Fibroblast of peridontal ligament (primary cell): Measurements from ENCODE around the gene ATP6AP1.
"Not testable (repeated sequence)": the region's sequence is repeated elsewhere in the genome, so short reads cannot be mapped to it uniquely, and the experiment has no call there.

Experiments used
- DNase-seq: peaks from one replicate; pipeline ENCODE4 v3.0.0-alpha.2; 2010; ENCODE audit errors: extremely low read depth

The ATP6AP1 gene, protein sequence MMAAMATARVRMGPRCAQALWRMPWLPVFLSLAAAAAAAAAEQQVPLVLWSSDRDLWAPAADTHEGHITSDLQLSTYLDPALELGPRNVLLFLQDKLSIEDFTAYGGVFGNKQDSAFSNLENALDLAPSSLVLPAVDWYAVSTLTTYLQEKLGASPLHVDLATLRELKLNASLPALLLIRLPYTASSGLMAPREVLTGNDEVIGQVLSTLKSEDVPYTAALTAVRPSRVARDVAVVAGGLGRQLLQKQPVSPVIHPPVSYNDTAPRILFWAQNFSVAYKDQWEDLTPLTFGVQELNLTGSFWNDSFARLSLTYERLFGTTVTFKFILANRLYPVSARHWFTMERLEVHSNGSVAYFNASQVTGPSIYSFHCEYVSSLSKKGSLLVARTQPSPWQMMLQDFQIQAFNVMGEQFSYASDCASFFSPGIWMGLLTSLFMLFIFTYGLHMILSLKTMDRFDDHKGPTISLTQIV

DNA sequence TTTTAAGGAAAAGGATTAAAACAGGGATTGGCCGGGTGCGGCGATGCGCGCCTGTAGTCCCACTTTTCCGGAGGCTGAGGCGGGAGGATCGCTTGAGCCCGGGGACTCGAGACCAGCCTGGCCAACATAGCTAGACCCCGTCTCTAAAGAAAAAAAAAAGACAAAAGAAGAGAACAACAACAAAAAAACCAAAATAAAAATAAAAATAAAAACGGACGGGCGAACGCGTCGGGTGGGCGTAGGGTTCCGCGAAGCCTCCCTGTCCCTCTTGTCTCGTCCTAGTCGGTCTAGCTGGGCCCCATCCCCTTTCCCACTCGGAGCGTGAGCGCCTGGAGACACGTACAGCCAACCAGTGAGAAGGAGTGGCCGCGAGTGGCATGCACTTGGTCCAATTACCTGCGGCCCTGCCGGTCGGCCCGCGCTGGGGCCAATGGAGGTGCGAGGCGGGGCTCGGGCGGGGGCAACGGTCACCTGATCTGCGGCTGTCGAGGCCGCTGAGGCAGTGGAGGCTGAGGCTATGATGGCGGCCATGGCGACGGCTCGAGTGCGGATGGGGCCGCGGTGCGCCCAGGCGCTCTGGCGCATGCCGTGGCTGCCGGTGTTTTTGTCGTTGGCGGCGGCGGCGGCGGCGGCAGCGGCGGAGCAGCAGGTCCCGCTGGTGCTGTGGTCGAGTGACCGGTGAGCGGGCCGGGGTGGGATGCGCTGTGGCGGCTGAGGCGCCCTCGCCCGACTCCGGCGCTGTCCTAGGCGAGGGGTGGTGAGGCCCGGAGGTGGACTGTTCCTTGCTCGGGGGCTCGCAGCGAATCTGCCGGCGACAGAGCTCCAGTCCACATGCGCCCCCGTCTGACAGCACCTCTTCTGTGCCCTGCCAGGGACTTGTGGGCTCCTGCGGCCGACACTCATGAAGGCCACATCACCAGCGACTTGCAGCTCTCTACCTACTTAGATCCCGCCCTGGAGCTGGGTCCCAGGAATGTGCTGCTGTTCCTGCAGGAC is at the start of gene ATP6AP1:
Gene ATP6AP1 (plus strand): TSS at position 502 of the 996 bp plus-strand sequence. CDS start 16 bp downstream, at position 518.
- peak; percentile 90 for DNase-seq

DNA sequence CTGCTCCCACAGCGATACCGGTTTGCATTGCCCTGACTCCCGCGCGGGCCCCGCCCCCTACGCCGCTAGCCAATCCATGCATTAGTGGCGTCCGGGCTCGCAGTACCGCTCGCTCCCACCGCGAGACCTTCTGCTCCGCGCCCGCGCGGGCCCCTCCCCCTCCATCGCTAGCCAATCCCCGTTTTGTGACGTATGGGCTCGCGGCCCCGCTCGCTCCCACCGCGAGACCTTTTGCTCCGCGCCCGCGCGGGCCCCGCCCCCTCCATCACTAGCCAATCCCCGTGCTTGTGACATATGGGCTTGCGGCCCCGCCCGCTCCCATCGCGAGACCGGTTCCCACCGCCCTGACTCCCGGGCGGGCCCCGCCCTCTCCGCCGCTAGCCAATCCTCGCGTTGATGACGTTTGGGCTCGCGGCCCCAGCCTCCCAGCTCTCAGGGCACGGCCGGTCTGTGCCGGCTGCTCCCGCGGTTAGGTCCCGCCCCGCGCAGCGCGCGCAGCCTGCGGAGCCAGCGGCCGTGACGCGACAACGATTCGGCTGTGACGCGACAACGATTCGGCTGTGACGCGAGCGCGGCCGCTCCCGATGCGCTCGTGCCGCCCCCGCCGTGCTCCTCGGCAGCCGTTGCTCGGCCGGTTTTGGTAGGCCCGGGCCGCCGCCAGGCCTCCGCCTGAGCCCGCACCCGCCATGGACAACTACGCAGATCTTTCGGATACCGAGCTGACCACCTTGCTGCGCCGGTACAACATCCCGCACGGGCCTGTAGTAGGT is 49.5 kb upstream of the ATP6AP1 start, which contains the start of gene EMD:
Gene EMD (plus strand): TSS at position 497 of the 770 bp plus-strand sequence. CDS start 190 bp downstream, at position 687.
- DNase-seq = peak; percentile 95

DNA sequence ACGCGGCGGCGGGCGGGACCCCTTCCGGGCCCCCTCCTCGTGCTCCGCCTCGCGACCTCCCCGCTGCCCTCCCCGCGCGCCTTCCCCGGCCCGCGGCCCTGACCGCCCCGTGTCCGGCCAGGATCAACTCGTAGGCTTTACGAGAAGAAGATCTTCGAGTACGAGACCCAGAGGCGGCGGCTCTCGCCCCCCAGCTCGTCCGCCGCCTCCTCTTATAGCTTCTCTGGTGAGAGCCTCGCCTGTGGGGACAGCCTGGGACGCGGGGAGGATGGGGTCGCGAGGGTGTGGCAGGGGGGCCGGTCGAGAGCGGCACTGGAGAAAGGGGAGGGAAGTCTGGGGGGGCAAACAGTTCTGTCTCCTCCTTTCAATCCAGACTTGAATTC is 48.9 kb upstream of the ATP6AP1 start:
- no peak for DNase-seq

DNA sequence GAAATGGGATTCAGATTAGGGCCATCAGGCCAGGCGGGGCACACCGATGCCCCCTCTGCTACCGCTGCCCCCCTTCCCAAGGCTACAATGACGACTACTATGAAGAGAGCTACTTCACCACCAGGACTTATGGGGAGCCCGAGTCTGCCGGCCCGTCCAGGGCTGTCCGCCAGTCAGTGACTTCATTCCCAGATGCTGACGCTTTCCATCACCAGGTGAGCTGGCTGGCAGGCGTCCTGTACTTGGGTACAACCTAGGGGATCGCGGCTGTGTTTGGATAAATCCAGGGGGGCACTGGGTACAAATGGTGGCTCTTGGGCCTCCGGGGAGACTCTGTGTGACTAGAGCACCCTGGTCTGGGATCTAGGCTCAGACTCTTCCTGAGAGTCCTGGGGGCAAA is 48.3 kb upstream of the ATP6AP1 start:
- DNase-seq = no peak

DNA sequence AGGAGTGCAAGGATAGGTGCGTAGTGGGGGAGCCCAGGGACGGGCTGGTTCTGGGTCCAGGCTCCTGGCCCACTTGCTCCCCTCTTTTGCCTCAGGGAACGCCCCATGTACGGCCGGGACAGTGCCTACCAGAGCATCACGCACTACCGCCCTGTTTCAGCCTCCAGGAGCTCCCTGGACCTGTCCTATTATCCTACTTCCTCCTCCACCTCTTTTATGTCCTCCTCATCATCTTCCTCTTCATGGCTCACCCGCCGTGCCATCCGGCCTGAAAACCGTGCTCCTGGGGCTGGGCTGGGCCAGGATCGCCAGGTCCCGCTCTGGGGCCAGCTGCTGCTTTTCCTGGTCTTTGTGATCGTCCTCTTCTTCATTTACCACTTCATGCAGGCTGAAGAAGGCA is 47.7 kb upstream of the ATP6AP1 start:
- no peak for DNase-seq

DNA sequence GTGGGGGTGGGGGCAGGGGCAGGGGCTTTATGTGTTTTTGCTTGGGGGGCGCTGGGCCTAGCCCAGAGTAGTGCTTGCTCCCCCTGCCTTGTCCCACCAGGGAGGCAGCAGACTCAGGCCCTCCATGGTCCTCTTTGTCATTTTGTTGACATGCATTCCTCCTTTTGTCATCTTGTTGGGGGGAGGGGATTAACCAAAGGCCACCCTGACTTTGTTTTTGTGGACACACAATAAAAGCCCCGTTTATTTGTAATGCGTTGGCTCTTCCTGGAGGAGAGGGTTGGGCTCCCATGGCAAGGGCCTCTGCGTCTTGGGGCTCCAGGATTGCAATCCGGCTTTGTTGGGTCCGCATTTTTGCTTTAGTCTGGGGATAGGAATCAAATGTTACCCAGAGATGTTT is 47.2 kb upstream of the ATP6AP1 start:
- no peak for DNase-seq

DNA sequence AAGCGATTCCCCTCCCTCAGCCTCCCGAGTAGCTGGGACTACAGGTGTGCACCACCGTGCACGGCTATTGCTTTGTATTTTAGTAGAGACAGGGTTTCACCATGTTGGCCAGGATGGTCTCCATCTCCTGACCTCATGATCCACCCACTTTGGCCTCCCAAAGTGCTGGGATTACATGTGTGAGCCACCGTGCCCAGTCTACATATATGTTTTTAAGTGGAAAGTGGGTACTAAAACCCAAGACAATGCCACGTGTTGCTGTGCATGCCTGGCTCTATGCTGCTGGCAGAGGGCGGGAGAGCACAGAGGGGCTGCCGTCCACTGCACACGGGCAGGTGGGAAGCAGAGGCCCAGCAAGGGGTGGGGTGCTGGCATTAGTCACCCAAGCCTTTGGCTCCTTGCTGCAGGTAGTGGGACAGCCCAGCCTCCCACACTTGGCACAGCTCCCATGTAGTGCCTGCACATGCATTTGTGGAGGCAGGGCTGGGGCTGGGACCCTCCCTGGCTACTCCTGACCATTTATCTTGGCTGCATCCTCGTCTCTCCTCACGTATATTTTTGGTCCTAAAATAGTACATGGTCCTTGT is 45.9 kb upstream of the ATP6AP1 start:
- DNase-seq = no peak

DNA sequence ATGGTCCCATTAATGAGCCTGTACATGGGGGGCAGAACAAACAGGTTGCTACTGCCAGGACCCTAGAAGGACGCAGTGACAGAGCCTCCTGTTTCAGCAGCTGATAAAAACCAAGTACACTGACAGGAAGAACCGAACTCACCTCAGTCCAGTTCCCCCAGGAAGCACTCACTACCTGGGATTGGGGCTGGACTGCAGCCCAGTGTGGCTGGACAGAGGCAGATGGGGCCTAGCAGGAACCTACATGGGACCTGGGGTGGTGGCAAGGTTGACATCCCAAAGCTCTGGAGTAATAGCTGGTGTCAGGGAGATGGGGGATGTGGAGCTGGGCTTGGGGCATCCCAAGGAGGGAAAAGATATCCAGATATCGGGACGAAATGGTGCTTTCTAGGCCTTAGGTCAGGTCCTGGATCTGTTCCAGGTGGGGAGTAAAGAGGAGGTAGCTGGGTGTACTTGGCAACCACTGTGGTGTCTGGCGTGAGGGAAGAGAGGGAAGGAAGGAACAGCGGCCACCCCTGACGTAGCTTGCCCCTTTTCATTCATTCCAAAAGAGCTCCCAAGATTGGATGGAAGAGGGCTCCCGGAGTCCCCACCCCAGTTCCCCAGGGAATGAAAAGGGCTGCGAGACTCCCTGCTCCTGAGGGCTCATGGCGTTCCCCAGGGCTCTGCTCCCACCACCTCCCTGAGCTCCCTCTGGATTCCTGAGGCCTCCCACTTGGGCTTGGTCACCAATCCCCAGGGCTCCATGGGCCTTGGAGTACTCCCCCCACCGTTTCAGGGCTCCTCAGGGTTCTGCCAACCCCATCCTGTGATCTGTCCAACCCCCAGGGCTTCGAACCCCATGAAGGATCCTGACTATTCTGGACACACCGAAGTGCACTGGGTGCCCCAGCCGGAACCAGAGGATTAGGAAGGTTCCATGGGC is 44.9 kb upstream of the ATP6AP1 start:
- no peak for DNase-seq

DNA sequence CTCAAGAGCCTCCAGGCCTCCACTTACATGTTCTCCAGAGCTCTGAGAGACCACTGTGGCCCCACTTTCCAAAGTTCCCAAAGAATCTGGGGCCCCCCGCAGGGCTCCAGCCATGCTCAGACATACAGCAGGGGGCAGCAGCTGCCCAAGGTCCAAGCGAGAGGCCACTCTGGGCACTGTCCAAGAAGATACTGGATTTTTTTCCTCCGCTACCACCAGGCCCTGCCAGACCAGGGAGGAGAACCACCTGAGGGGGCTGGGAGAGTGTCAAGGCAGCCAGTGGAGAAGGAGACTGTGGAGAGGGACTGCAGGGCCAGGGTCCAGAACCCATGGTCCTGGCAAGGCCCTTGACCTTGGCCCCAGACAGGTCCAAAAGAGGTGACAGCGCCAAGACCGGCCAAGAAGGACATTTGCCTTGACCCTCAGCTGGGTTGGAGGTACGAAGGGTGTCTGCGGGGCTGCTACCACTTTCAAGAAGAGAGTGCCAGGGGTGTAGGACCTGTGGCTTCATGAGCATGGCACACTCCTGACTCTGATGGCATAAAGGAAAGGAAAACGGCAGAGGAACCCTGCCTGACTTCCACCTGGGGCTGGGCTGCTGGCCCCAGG is 44.1 kb upstream of the ATP6AP1 start:
- no peak for DNase-seq

DNA sequence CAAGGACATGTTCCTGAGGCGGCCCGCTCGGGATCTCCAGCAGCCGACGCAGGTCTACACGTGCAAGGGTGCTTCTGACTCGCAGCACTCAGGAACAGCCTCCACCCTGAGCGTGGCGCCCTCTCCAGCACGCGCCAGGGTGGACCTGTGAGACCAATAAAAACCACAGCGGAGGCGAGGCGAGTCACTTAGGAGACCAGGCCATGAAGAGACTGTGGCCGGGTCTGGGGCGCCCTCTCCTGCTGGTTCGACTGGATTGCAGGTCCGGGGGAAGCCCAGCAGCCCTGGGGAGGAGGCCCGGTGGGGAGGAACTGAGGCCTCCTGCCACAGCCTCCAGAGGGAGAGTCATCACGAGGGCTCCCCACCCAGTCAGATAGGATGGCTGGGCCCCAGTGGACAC is 40.4 kb upstream of the ATP6AP1 start:
- DNase-seq = not testable (repeated sequence)

DNA sequence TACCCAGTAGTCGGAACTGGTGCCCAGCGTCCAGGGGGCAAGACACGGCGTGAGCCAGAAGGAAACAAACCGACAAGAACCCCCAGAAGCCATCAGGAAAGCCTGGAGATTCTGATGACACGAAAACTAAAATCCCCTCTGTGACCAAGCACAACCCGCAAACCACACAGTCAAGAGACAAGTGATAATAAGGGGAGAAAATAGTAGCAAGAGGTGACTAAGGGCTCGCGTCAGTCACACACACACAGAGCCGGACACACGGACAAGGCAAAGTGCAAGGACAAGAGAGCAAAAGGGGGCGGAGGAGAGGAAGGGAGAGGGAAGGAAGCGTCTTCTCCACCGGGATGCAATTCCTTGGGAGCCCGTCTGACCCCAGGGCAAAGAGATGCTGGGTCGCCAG is 39.8 kb upstream of the ATP6AP1 start:
- DNase-seq = not testable (repeated sequence)

DNA sequence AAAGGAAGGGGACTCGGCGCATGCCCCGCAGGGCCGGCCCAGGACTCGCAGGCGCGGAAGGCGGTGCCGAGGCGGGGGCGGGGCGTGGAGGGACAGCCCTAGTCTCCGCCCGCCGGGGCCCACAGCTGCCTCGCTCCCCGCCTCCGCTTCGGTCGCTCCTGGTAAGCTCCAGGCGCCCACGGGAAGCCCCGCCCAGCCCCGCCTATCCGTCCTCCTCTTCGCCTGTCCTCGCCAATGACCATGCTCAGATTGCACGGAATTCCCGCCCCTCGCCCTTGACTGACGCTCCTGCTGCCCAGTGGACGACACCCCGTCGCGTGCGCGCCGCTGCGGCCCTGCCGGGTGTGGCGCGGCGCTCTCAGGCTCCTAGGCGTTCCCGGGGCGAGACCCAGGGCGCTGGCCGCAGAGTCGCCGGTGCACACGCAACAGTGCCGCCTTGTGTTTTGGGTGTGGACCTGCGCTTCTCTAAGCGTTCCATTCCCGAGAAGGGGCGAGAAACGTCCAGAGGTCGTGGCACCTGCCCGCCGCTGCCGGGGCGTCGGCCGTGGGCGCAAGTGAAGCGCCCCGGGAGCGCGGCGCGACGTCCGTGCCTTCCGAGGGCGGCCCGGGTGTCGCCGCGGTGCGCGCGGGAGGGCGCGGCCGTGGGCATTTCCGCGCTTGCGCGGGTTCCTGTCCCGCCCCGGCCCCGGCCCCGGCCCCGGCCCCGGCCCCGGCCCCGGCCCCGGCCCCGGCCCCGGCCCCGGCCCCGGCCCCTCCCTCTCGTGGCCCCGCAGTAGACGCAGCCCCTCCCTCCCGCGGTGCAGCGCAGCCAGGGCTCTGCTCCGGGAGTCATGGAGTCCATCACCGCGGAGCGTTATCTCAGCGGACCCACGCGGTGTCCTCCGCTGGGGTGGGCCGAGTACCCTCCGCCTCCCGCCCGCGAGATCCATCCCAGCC is 38.4 kb upstream of the ATP6AP1 start:
- not testable (repeated sequence) for DNase-seq

DNA sequence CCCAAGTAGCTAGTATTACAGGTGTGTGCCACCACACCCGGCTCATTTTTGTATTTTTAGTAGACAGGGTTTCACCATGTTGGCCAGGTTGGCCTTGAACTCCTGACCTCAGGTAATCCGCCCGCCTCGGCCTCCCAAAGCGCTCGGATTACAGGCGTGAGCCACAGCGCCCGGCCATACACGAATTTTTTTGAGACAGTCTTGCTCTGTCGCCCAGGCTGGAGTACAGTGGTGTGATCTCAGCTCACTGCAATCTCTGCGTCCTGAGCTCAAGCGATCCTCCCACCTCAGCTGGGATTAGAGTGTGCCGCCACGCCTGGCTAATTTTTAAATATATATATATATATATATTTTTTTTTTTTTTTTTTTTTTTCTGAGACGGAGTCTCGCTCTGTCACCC is 32.1 kb upstream of the ATP6AP1 start:
- DNase-seq = not testable (repeated sequence)

DNA sequence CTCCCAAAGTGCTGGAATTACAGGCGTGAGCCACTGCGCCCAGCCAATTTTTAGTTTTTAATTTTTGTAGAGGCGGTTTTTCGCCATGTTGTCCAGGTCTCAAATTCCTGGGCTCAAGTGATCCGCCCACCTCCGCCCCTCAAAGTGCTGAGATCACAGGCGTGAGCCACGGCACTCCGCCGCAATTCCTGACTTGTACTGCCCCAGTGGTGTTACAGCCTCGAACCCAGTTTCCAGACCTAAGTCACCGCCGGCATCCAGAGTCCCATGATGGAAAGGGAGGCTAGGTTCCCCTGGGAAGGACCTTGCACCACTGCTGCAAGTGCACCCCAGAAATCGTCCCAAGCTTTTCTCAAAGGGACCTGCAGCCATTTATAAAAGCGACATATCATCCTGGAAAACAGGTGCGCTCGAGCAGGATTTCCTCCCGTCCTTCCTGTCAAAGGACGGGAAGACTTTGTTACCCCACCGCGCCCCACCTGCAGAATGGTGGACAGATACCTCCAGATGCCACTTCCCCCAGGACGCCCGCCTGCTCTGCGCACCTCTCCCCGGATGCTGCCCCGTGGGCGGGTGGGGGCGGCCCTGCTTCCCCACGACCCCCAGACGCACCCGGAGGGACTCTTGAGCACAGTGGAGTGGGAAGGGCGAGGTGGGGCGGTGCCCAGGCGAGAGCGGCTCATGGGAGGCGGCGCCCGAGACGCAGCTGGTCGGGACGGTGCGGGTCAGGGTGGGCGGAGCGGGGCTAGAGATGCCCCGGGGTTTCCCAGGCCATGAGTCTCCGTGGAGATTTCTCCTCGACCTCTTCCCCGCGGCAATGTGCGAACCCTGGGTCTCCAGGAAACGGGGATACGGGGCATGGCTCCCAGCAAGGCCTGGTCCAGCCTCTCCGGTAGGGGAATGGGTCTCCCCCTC is 31.2 kb upstream of the ATP6AP1 start:
- DNase-seq = peak; percentile 45

DNA sequence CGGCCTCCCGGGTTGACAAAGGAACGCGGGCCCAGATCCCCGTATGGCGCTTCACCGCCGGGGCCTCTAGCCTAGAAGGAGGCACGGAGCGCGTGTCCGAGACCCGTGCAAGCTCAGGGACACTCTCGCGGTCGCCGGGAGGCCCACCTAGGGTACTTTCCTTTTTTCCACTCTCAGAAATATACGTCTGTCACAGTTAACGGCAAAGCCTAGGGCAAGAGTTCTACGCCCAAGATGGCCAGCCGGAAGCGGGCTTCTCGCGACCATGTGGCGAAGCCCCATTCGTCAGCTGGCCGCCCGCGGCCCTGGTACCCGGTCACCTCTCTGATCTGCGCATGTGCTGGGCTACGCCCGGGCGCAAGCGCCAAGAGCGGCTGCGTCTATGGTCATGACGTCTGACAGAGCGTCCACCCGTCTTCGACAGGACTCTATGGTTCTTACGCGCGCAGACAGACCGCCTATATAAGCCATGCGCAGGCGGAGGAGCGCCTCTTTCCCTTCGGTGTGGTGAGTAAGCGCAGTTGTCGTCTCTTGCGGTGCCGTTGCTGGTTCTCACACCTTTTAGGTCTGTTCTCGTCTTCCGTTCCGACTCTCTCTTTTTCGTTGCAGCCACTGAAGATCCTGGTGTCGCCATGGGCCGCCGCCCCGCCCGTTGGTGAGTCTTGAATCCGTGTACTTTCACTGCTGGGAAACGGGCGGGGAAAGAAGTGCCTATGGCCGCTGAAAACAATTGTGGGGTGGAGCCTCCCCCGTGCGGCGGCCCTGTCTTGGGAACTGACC is 30.4 kb upstream of the ATP6AP1 start, which contains the start of gene RPL10:
Gene RPL10 (plus strand): TSS at position 490 of the 780 bp plus-strand sequence. CDS start 143 bp downstream, at position 633.
- DNase-seq = peak; percentile 97
